Progenitor cell of endocrine pancreas (in vitro differentiated cells): ENCODE results near the gene LVRN. TPM values are rescaled to one million over a fixed set of nuclear protein-coding genes. Genes with fewer than 3 reads are reported as not detected.
A peak's percentile ranks its signal among the peaks of the same experiment; 100 is the strongest.

Experiments used
- DNase-seq: peaks from one replicate; pipeline ENCODE4 v3.0.0; 2021; ENCODE audit warnings: low spot score; ENCODE audit not compliant: unreplicated experiment
- H3K27ac Mint-ChIP-seq: 2 replicates; pipeline ENCODE4 v1.8.0; 2021; ENCODE audit warnings: mild to moderate bottlenecking, moderate library complexity, mixed read lengths
- H3K27me3 Mint-ChIP-seq: 2 replicates; pipeline ENCODE4 v1.8.0; 2021; ENCODE audit warnings: mixed read lengths
- H3K36me3 Mint-ChIP-seq: 2 replicates; pipeline ENCODE4 v1.8.0; 2022; ENCODE audit warnings: mixed read lengths; ENCODE audit not compliant: insufficient read depth
- H3K4me1 Mint-ChIP-seq: 2 replicates; pipeline ENCODE4 v1.8.0; 2021; ENCODE audit warnings: low read depth, mixed read lengths
- H3K4me3 Mint-ChIP-seq: 2 replicates; pipeline ENCODE4 v1.8.0; 2021; ENCODE audit warnings: low read depth, mild to moderate bottlenecking, moderate library complexity, mixed read lengths
- H3K9me3 Mint-ChIP-seq: 2 replicates; pipeline ENCODE4 v1.8.0; 2021; ENCODE audit warnings: low read depth, mixed read lengths
- CTCF ChIP-seq: fragments of 200-600 bp; sonication (generic); IDR thresholded peaks from one replicate; pipeline ENCODE4 v1.5.0; 2021; ENCODE audit warnings: antibody characterized with exemption, mild to moderate bottlenecking; ENCODE audit not compliant: unreplicated experiment
- total RNA-seq: library from RNA; stranded (reverse); gene quantifications from 2 replicates; pipeline ENCODE4 v1.2.1, GENCODE V29; 2021

Gene LVRN
- total RNA-seq, 1 donor from 2014 or later, result 0.24 TPM

- no peak for TF ChIP-seq CTCF
- DNase-seq, result no peak
- Mint-ChIP-seq H3K27me3 (no peaks in the 10 kb centered on the region), H3K9me3 (no peaks in the 10 kb centered on the region), H3K4me1 (no peaks in the 10 kb centered on the region), H3K27ac (no peak overlapping the region), H3K4me3 (no peak overlapping the region), H3K36me3 (no peaks in the 10 kb centered on the region)
Observed at GRCh38 chr5:116011046-116011445, 48.8 kb downstream of the LVRN start.

- no peak overlapping the region for H3K27ac Mint-ChIP-seq
- H3K4me3 Mint-ChIP-seq, result no peak overlapping the region
- TF ChIP-seq CTCF, result no peak
- H3K9me3 Mint-ChIP-seq, result no peaks in the 10 kb centered on the region
- no peaks in the 10 kb centered on the region for H3K36me3 Mint-ChIP-seq
- DNase-seq, result no peak
- H3K4me1 Mint-ChIP-seq, result no peaks in the 10 kb centered on the region
- H3K27me3 Mint-ChIP-seq, result no peaks in the 10 kb centered on the region
Observed at GRCh38 chr5:116013207-116013785, 51.0 kb downstream of the LVRN start.

- DNase-seq, result no peak
- H3K36me3 Mint-ChIP-seq, result no peaks in the 10 kb centered on the region
- no peak overlapping the region for H3K4me3 Mint-ChIP-seq
- no peak for TF ChIP-seq CTCF
- H3K9me3 Mint-ChIP-seq, result no peaks in the 10 kb centered on the region
- no peak overlapping the region for H3K27ac Mint-ChIP-seq
- no peaks in the 10 kb centered on the region for H3K4me1 Mint-ChIP-seq
- no peaks in the 10 kb centered on the region for H3K27me3 Mint-ChIP-seq
Observed at GRCh38 chr5:116013936-116014335, 51.7 kb downstream of the LVRN start.

GRCh38 chr5:116023619-116024018, 61.3 kb downstream of the LVRN start:
- peak; percentile 25 for TF ChIP-seq CTCF
- Mint-ChIP-seq H3K4me3 (no peak overlapping the region), H3K9me3 (no peaks in the 10 kb centered on the region), H3K4me1 (no peaks in the 10 kb centered on the region), H3K36me3 (no peaks in the 10 kb centered on the region), H3K27me3 (no peaks in the 10 kb centered on the region), H3K27ac (no peak overlapping the region)
- DNase-seq, result no peak

- H3K4me1 Mint-ChIP-seq, result no peaks in the 10 kb centered on the region
- H3K27me3 Mint-ChIP-seq, result no peaks in the 10 kb centered on the region
- H3K4me3 Mint-ChIP-seq, result no peak overlapping the region
- TF ChIP-seq CTCF, result no peak
- H3K9me3 Mint-ChIP-seq, result no peaks in the 10 kb centered on the region
- DNase-seq, result no peak
- H3K36me3 Mint-ChIP-seq, result no peaks in the 10 kb centered on the region
- no peak overlapping the region for H3K27ac Mint-ChIP-seq
Observed at GRCh38 chr5:116025866-116026265, 63.6 kb downstream of the LVRN start.
